Dendritic cell treated with granulocyte-macrophage colony-stimulating factor and Interleukin-4, amounts not matched to agents 40 ng/mL and 50 ng/mL, for 4 days (primary cell): ENCODE results near the gene PRKAR2A.
"Not testable (repeated sequence)": the region's sequence is repeated elsewhere in the genome, so short reads cannot be mapped to it uniquely, and the experiment has no call there.

ENCODE experiments used
- H3K27ac Mint-ChIP-seq: one replicate; pipeline ENCODE4 v1.8.0; 2022; ENCODE audit warnings: mild to moderate bottlenecking, mixed read lengths
- H3K27me3 Mint-ChIP-seq: one replicate; pipeline ENCODE4 v1.8.0; 2022; ENCODE audit warnings: mild to moderate bottlenecking, mixed read lengths
- H3K36me3 Mint-ChIP-seq: one replicate; pipeline ENCODE4 v1.8.0; 2022; ENCODE audit warnings: low read depth, mixed read lengths
- H3K4me1 Mint-ChIP-seq: one replicate; pipeline ENCODE4 v1.8.0; 2022; ENCODE audit warnings: low read depth, mixed read lengths
- H3K4me3 Mint-ChIP-seq: one replicate; pipeline ENCODE4 v1.8.0; 2022; ENCODE audit warnings: mild to moderate bottlenecking, moderate library complexity, mixed read lengths
- H3K9me3 Mint-ChIP-seq: one replicate; pipeline ENCODE4 v1.8.0; 2022; ENCODE audit warnings: mixed read lengths
- intact Hi-C: fragments of 100-400 bp; cut with micrococcal nuclease; formaldehyde crosslinking; loops from one replicate; pipeline ENCODE4 v1.15.0; 2022

The PRKAR2A gene

GRCh38 chr3:48741226-48741625 is 106.4 kb downstream of the PRKAR2A start:
- intact Hi-C loops, H3K4me3 Mint-ChIP-seq, H3K9me3 Mint-ChIP-seq, H3K27me3 Mint-ChIP-seq, H3K27ac Mint-ChIP-seq, H3K36me3 Mint-ChIP-seq: not testable (repeated sequence)
- H3K4me1 Mint-ChIP-seq: peaks cover 24% of the 10 kb centered on the region

DNA sequence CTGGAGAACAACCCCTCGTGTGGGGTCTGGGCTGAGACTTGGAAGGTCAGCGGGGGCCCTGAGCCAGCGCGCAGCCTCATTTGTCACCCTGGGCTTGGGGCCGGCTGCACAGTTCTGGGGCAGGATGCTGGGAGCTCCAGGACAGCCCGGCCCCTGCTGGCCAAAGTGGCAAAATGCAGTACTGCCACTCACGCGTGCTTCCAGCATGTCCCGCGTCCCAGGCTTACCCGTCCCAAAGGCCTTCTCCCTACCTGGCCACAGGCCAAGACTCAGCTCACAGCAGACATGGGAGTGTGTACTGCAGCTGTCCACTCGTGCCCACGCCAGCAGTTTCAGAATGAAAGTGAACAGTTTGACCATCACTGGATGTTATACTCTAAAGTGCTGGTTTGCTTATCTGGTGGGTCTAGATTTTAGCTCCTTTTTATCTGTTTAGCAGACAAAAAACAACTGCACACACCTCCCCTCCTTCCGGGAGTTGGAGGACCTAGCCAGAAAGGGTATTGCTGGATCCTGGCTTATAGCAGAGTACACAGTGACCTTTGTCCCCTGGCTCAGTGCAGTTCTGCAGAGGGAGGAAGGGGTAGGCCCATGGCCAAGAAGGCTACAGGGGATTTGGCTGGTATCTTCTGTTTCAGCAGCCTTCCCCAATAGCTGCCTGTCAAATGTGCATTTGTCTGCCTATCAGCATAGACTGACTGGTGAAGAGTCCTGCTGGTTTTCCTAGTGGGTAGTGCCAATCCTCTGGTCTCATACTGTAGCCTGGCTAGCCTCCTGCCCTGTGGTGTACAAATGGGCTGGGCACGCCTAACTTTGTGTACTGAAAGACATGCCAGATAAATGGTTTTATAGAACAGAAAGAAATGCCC is 107.5 kb downstream of the PRKAR2A start:
- intact Hi-C loops: no loop called here
- Mint-ChIP-seq H3K4me1 (peaks cover 30% of the 10 kb centered on the region), H3K27me3 (no peaks in the 10 kb centered on the region), H3K4me3 (no peak overlapping the region), H3K36me3 (no peaks in the 10 kb centered on the region), H3K9me3 (no peaks in the 10 kb centered on the region), H3K27ac (no peak overlapping the region)

GRCh38 chr3:48739617-48739954 is 108.1 kb downstream of the PRKAR2A start:
- intact Hi-C loops: no loop called here
- H3K4me1 Mint-ChIP-seq: peaks cover 31% of the 10 kb centered on the region
- no peak overlapping the region for H3K4me3 Mint-ChIP-seq
- no peaks in the 10 kb centered on the region for H3K27me3 Mint-ChIP-seq
- H3K36me3 Mint-ChIP-seq: no peaks in the 10 kb centered on the region
- no peak overlapping the region for H3K27ac Mint-ChIP-seq
- no peaks in the 10 kb centered on the region for H3K9me3 Mint-ChIP-seq

DNA sequence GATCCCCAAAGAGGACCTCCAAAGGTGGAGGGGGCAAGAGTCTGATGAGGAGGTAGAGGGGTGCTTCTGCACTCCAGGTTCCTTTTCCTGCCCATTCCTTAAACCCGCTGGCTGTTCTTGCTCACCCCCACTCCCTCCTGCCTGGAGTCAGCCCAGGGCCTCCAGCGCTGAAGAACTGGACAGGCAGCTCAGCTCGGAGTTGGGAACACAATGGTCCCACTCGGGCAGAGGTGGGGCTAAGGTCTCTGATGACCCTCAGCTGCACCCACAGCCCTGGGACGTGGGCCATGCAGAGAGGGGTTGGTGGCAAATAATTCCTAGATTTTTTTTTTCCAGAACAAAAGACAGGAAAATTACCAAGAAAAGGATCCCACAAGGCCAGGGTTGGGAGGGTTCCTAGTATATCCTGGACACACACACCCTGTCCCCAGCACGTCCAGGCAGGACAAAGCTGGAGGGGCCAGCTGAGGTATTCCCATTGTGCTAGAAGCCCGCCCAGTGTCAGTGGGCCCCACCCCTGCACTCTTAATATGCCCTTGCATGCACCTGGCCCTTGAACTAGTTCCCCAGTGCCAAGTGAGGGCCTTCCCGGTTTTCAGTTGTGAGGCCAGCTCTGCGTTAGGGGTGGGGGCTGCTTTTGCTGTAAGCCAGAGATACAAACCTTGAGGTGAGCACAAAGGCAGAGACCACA is 108.6 kb downstream of the PRKAR2A start:
- no peaks in the 10 kb centered on the region for H3K9me3 Mint-ChIP-seq
- no peak overlapping the region for H3K27ac Mint-ChIP-seq
- H3K4me1 Mint-ChIP-seq: peaks cover 31% of the 10 kb centered on the region
- H3K36me3 Mint-ChIP-seq: no peaks in the 10 kb centered on the region
- intact Hi-C loops: no loop called here
- H3K27me3 Mint-ChIP-seq: no peaks in the 10 kb centered on the region
- H3K4me3 Mint-ChIP-seq: no peak overlapping the region

DNA sequence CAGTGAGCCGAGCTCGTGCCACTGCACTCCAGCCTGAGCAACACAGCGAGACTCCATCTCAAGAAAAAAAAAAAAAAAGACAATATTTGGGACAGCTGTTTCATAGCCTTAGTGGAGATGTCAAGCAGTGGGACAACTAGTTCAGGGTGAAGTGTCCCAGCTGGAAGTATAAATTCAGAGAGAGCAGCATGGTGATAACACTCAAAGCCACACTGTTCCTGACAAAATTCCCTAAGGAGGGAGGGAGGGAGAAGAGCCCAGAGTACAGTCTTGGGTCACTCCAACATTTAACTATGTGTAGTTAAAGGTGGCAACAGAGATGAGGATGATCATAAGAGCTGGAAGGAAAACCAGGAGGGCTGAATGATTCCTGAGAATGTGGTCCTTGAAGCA is 109.5 kb downstream of the PRKAR2A start:
- H3K4me3 Mint-ChIP-seq: no peak overlapping the region
- H3K9me3 Mint-ChIP-seq: no peaks in the 10 kb centered on the region
- H3K27ac Mint-ChIP-seq: no peak overlapping the region
- no peaks in the 10 kb centered on the region for H3K27me3 Mint-ChIP-seq
- H3K36me3 Mint-ChIP-seq: no peaks in the 10 kb centered on the region
- H3K4me1 Mint-ChIP-seq: peaks cover 31% of the 10 kb centered on the region
- intact Hi-C loops: no loop called here

DNA sequence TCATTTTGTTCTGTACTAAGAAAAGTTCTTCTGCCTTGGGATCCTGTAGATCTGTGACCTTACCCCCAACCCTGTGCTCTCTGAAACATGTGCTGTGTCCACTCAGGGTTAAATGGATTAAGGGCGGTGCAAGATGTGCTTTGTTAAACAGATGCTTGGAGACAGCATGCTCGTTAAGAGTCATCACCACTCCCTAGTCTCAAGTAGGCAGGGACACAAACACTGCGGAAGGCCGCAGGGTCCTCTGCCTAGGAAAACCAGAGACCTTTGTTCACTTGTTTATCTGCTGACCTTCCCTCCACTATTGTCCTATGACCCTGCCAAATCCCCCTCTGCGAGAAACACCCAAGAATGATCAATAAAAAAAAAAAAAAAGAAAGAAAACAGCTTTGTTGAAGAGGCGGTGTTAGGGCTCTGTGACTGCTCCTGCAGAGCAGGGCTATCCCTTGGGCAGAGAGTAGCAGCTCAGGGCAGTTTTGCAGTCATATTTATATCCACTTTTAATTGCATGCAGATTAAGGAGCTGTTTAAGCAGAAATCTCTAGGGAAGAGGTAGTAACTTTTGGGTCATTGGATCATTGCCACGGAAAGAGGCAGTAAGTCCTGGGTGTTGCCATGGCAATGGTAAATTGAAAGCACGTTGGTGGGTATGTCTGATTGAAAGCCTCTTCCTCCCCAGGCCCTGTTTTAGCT is 112.5 kb downstream of the PRKAR2A start:
- H3K27me3 Mint-ChIP-seq, H3K36me3 Mint-ChIP-seq, intact Hi-C loops, H3K9me3 Mint-ChIP-seq, H3K4me3 Mint-ChIP-seq: not testable (repeated sequence)
- Mint-ChIP-seq H3K27ac (peak overlapping the region; percentile 28), H3K4me1 (peaks cover 17% of the 10 kb centered on the region)

DNA sequence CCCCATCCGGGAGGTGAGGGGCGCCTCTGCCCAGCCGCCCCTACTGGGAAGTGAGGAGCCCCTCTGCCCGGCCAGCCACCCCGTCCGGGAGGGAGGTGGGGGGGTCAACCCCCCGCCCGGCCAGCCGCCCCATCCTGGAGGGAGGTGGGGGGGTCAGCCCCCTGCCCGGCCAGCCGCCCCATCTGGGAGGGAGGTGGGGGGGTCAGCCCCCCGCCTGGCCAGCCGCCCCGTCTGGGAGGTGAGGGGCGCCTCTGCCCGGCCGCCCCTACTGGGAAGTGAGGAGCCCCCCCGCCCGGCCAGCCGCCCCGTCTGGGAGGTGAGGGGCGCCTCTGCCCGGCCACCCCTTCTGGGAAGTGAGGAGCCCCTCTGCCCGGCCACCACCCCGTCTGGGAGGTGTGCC is 113.1 kb downstream of the PRKAR2A start:
- H3K27ac Mint-ChIP-seq, H3K27me3 Mint-ChIP-seq, H3K9me3 Mint-ChIP-seq, H3K4me3 Mint-ChIP-seq, H3K36me3 Mint-ChIP-seq, intact Hi-C loops: not testable (repeated sequence)
- peaks cover 13% of the 10 kb centered on the region for H3K4me1 Mint-ChIP-seq

- not testable (repeated sequence) for H3K4me3 Mint-ChIP-seq, H3K27ac Mint-ChIP-seq
These were observed 113.7 kb downstream of the PRKAR2A start for GRCh38 chr3:48733752-48734518.

DNA sequence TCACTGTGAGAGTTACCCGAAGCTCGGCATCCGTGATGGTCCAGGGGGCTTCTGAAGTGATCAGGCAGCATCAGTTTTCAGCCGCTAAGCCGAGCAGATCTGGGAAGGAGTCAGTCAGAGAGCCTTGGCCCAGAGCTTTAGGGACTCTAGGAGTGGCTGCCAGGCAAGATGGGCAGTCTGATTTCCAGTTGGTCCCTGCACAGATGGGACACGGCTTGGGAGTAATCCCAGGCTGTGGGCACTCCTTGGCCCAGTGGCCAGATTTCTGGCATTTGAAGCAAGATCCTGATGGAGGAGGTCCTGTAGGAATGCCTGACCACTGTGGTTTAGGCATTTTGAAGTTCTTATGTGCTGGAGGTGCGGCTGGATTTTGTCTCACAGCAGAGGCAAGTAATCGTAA is 120.2 kb downstream of the PRKAR2A start:
- Mint-ChIP-seq H3K27me3 (no peaks in the 10 kb centered on the region), H3K4me3 (no peak overlapping the region), H3K9me3 (no peaks in the 10 kb centered on the region), H3K36me3 (no peaks in the 10 kb centered on the region), H3K4me1 (peaks cover 7% of the 10 kb centered on the region), H3K27ac (no peak overlapping the region)
- intact Hi-C loops: no loop called here

More at GRCh38 chr3:48733752-48734518, 113.7 kb downstream of the PRKAR2A start:
- H3K27me3 Mint-ChIP-seq, intact Hi-C loops, H3K9me3 Mint-ChIP-seq, H3K36me3 Mint-ChIP-seq: not testable (repeated sequence)
- H3K4me1 Mint-ChIP-seq: peaks cover 13% of the 10 kb centered on the region

GRCh38 chr3:48725185-48725855 is 122.4 kb downstream of the PRKAR2A start:
- H3K4me1 Mint-ChIP-seq, H3K27ac Mint-ChIP-seq, H3K9me3 Mint-ChIP-seq, intact Hi-C loops, H3K36me3 Mint-ChIP-seq, H3K27me3 Mint-ChIP-seq, H3K4me3 Mint-ChIP-seq: not testable (repeated sequence)

GRCh38 chr3:48723725-48724124 is 123.9 kb downstream of the PRKAR2A start:
- Mint-ChIP-seq H3K27me3 (peaks cover 6% of the 10 kb centered on the region), H3K9me3 (no peaks in the 10 kb centered on the region), H3K36me3 (no peaks in the 10 kb centered on the region), H3K27ac (no peak overlapping the region), H3K4me1 (peaks cover 7% of the 10 kb centered on the region), H3K4me3 (no peak overlapping the region)
- intact Hi-C loops: no loop called here

DNA sequence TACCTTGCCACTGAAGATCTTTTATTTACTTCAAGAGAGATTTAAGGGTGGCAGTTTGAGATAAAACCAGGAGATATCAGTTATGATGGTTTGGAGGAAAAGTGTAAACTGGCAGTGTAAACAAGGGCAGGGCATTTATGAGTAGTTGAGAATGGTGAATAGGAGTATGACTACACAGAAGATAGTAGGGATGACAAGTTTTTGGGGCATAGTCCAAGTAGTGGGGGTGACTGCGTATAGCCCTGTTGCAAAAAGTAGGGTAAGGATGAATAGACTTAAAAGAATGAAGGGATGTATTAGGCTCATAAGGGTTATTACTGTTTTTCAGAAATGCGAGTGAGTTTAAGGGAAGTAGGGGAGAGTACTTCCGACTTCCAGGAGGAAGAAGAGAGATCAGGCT is 124.4 kb downstream of the PRKAR2A start:
- intact Hi-C loops, H3K9me3 Mint-ChIP-seq, H3K27ac Mint-ChIP-seq, H3K4me1 Mint-ChIP-seq, H3K4me3 Mint-ChIP-seq, H3K36me3 Mint-ChIP-seq, H3K27me3 Mint-ChIP-seq: not testable (repeated sequence)

DNA sequence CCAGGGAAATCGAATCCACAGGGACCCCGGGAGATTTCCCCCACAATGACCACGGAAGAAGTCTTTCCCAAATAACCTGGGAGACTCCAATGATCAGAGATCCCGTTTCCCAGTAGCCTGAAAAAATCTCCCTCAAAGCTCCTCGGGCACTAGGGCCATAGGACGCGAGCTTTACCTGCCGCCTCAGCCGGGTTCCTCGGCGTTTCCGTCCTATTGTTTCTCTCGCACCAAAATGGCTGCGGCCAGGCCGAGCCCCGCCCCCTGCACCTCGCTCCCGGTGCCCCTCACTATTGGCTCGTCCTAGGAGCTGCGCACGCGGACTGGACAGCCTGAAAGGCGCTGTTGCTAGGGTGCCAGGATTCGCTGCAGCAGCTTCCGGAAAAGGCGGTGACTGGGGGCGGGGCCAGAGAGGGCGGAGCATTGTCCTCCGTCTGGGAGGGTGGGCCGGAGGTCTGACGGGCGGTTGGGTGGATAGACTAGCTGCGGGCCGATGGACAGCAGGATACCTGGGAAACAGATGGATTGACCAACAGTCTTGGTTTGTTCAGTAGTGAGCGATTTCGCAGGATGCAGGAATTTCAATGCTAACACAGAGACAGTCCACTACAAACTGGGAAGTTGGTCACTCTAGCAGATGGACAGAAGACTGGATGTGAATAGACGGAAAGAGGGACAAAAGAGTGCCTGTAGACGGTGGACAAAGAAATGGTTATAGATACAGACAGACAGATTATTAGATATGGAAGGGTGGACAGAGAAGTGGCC is 130.5 kb downstream of the PRKAR2A start, which contains the start of gene IP6K2:
Gene IP6K2, minus strand, starts transcription at position 240 of the 765 bp plus-strand sequence. CDS start 21,930 bp downstream, outside the sequence.
- H3K4me1 Mint-ChIP-seq: peaks cover 33% of the 10 kb centered on the region
- H3K9me3 Mint-ChIP-seq: no peaks in the 10 kb centered on the region
- H3K4me3 Mint-ChIP-seq: peak within 1 kb of the TSS; percentile 93
- peaks cover 36% of the 10 kb centered on the region for H3K36me3 Mint-ChIP-seq
- intact Hi-C loops: loop anchor here (2.0 kb wide), 1 partner anchor 32 kb away; no protein-coding TSS in a partner anchor
- peak within 1 kb of the TSS; percentile 94 for H3K27ac Mint-ChIP-seq
- H3K27me3 Mint-ChIP-seq: peaks cover 6% of the 10 kb centered on the region
